Measurements from ENCODE around the gene ELL2.
"Not testable (repeated sequence)": the region's sequence is repeated elsewhere in the genome, so short reads cannot be mapped to it uniquely, and the experiment has no call there.

Gene ELL2

GRCh38 chr5:95935553-95936100 lies 26.0 kb downstream of the ELL2 start:
- no peaks in the 10 kb centered on the region for H3K9me3 Mint-ChIP-seq
- H3K4me3 Mint-ChIP-seq = no peak overlapping the region
- no peak overlapping the region for H3K27ac Mint-ChIP-seq
- peaks cover 27% of the 10 kb centered on the region for H3K4me1 Mint-ChIP-seq
- ATAC-seq (no peak), DNase-seq (no peak)
- H3K36me3 Mint-ChIP-seq (ENCODE audit: low read depth) = peaks cover 36% of the 10 kb centered on the region
- no peaks in the 10 kb centered on the region for H3K27me3 Mint-ChIP-seq

GRCh38 chr5:95934207-95934804 lies 27.3 kb downstream of the ELL2 start:
- Mint-ChIP-seq H3K27me3 (no peaks in the 10 kb centered on the region), H3K36me3 (ENCODE audit: low read depth) (peaks cover 38% of the 10 kb centered on the region), H3K4me1 (peaks cover 30% of the 10 kb centered on the region), H3K9me3 (no peaks in the 10 kb centered on the region), H3K4me3 (no peak overlapping the region), H3K27ac (no peak overlapping the region)
- DNase-seq (no peak), ATAC-seq (peak; percentile 59)

- ATAC-seq = no peak
- no peak overlapping the region for H3K27ac Mint-ChIP-seq
Observed at GRCh38 chr5:95932941-95933340, 28.7 kb downstream of the ELL2 start.

GRCh38 chr5:95931079-95931833 lies 30.4 kb downstream of the ELL2 start:
- Mint-ChIP-seq H3K4me3 (no peak overlapping the region), H3K36me3 (ENCODE audit: low read depth) (peaks cover 25% of the 10 kb centered on the region), H3K27ac (no peak overlapping the region), H3K9me3 (no peaks in the 10 kb centered on the region), H3K4me1 (peaks cover 44% of the 10 kb centered on the region), H3K27me3 (no peaks in the 10 kb centered on the region)
- no peak for DNase-seq
- no peak for ATAC-seq

More at GRCh38 chr5:95932941-95933340, 28.7 kb downstream of the ELL2 start:
- Mint-ChIP-seq H3K9me3 (no peaks in the 10 kb centered on the region), H3K27me3 (no peaks in the 10 kb centered on the region), H3K36me3 (ENCODE audit: low read depth) (peaks cover 30% of the 10 kb centered on the region), H3K4me3 (no peak overlapping the region), H3K4me1 (peaks cover 42% of the 10 kb centered on the region)
- DNase-seq = no peak

GRCh38 chr5:95930141-95930930 lies 31.3 kb downstream of the ELL2 start:
- H3K4me1 Mint-ChIP-seq = peaks cover 46% of the 10 kb centered on the region
- no peak overlapping the region for H3K27ac Mint-ChIP-seq

GRCh38 chr5:95928724-95929253 lies 32.9 kb downstream of the ELL2 start:
- H3K27ac Mint-ChIP-seq = peak overlapping the region; percentile 78

More at GRCh38 chr5:95930141-95930930, 31.3 kb downstream of the ELL2 start:
- DNase-seq = no peak
- no peak overlapping the region for H3K4me3 Mint-ChIP-seq
- H3K27me3 Mint-ChIP-seq = no peaks in the 10 kb centered on the region
- ATAC-seq = no peak
- H3K9me3 Mint-ChIP-seq = no peaks in the 10 kb centered on the region
- H3K36me3 Mint-ChIP-seq (ENCODE audit: low read depth) = peaks cover 20% of the 10 kb centered on the region

GRCh38 chr5:95927927-95928723 lies 33.5 kb downstream of the ELL2 start:
- no peak for DNase-seq
- Mint-ChIP-seq H3K27ac (peak overlapping the region; percentile 78), H3K4me3 (peak overlapping the region; percentile 15), H3K36me3 (ENCODE audit: low read depth) (peaks cover 28% of the 10 kb centered on the region), H3K27me3 (no peaks in the 10 kb centered on the region), H3K4me1 (peaks cover 42% of the 10 kb centered on the region), H3K9me3 (no peaks in the 10 kb centered on the region)
- peak; percentile 68 for ATAC-seq

More at GRCh38 chr5:95928724-95929253, 32.9 kb downstream of the ELL2 start:
- no peak for ATAC-seq
- Mint-ChIP-seq H3K36me3 (ENCODE audit: low read depth) (peaks cover 23% of the 10 kb centered on the region), H3K4me3 (peak overlapping the region; percentile 15), H3K9me3 (no peaks in the 10 kb centered on the region), H3K27me3 (no peaks in the 10 kb centered on the region), H3K4me1 (peaks cover 45% of the 10 kb centered on the region)
- no peak for DNase-seq

- ATAC-seq = not testable (repeated sequence)
- H3K36me3 Mint-ChIP-seq (ENCODE audit: low read depth) = peaks cover 29% of the 10 kb centered on the region
Observed at GRCh38 chr5:95927300-95927699, 34.4 kb downstream of the ELL2 start.

GRCh38 chr5:95925939-95926338 lies 35.7 kb downstream of the ELL2 start:
- H3K27me3 Mint-ChIP-seq = no peaks in the 10 kb centered on the region
- no peak for ATAC-seq
- no peak for DNase-seq
- H3K36me3 Mint-ChIP-seq (ENCODE audit: low read depth) = peaks cover 23% of the 10 kb centered on the region
- peak overlapping the region; percentile 54 for H3K27ac Mint-ChIP-seq
- H3K4me1 Mint-ChIP-seq = peaks cover 38% of the 10 kb centered on the region
- H3K4me3 Mint-ChIP-seq = no peak overlapping the region
- H3K9me3 Mint-ChIP-seq = no peaks in the 10 kb centered on the region

More at GRCh38 chr5:95927300-95927699, 34.4 kb downstream of the ELL2 start:
- H3K27me3 Mint-ChIP-seq, H3K9me3 Mint-ChIP-seq, DNase-seq, H3K27ac Mint-ChIP-seq, H3K4me3 Mint-ChIP-seq: not testable (repeated sequence)
- H3K4me1 Mint-ChIP-seq = peaks cover 38% of the 10 kb centered on the region

GRCh38 chr5:95925378-95925744 lies 36.3 kb downstream of the ELL2 start:
- peaks cover 38% of the 10 kb centered on the region for H3K4me1 Mint-ChIP-seq
- H3K27me3 Mint-ChIP-seq = no peaks in the 10 kb centered on the region
- H3K4me3 Mint-ChIP-seq = no peak overlapping the region

GRCh38 chr5:95924720-95925377 lies 36.8 kb downstream of the ELL2 start:
- peaks cover 38% of the 10 kb centered on the region for H3K4me1 Mint-ChIP-seq
- no peaks in the 10 kb centered on the region for H3K9me3 Mint-ChIP-seq
- H3K27me3 Mint-ChIP-seq = no peaks in the 10 kb centered on the region
- ATAC-seq = no peak
- no peak overlapping the region for H3K27ac Mint-ChIP-seq
- H3K4me3 Mint-ChIP-seq = no peak overlapping the region
- no peak for DNase-seq
- peaks cover 19% of the 10 kb centered on the region for H3K36me3 Mint-ChIP-seq (ENCODE audit: low read depth)

More at GRCh38 chr5:95925378-95925744, 36.3 kb downstream of the ELL2 start:
- Mint-ChIP-seq H3K9me3 (no peaks in the 10 kb centered on the region), H3K27ac (no peak overlapping the region), H3K36me3 (ENCODE audit: low read depth) (peaks cover 21% of the 10 kb centered on the region)
- ATAC-seq = no peak
- no peak for DNase-seq

GRCh38 chr5:95923918-95924544 lies 37.6 kb downstream of the ELL2 start:
- H3K4me1 Mint-ChIP-seq = peaks cover 32% of the 10 kb centered on the region
- no peak for DNase-seq
- H3K27me3 Mint-ChIP-seq = no peaks in the 10 kb centered on the region
- no peaks in the 10 kb centered on the region for H3K9me3 Mint-ChIP-seq
- H3K36me3 Mint-ChIP-seq (ENCODE audit: low read depth) = peaks cover 16% of the 10 kb centered on the region
- no peak overlapping the region for H3K27ac Mint-ChIP-seq
- ATAC-seq = no peak
- H3K4me3 Mint-ChIP-seq = no peak overlapping the region

- H3K9me3 Mint-ChIP-seq = no peaks in the 10 kb centered on the region
- H3K27me3 Mint-ChIP-seq = no peaks in the 10 kb centered on the region
- H3K4me1 Mint-ChIP-seq = peaks cover 22% of the 10 kb centered on the region
- H3K27ac Mint-ChIP-seq = no peak overlapping the region
- DNase-seq (no peak), ATAC-seq (no peak)
- H3K4me3 Mint-ChIP-seq = no peak overlapping the region
- peaks cover 14% of the 10 kb centered on the region for H3K36me3 Mint-ChIP-seq (ENCODE audit: low read depth)
Observed at GRCh38 chr5:95922798-95923197, 38.9 kb downstream of the ELL2 start.
